ENCODE results near the gene SH2D6.

GRCh38 chr2:85468096-85468703 is 49.7 kb downstream of the SH2D6 start:
- TF ChIP-seq CTCF (IDR thresholded peaks at IDR 0.05) (no peak), POLR2A (IDR thresholded peaks at IDR 0.05) (peak; percentile 35)
